GM06990 (cell line): ENCODE results near the gene HS3ST2.
"Not testable (repeated sequence)": the region's sequence is repeated elsewhere in the genome, so short reads cannot be mapped to it uniquely, and the experiment has no call there.

Experiments used
- DNase-seq: peaks from one replicate; pipeline ENCODE4 v3.0.0-alpha.2; 2011; ENCODE audit not compliant: insufficient read length; ENCODE audit errors: extremely low read depth
- H3K27me3 ChIP-seq: replicated peaks from 2 replicates; pipeline ENCODE4 v1.6.0; 2011; ENCODE audit warnings: low read length; ENCODE audit not compliant: control insufficient read depth, insufficient read depth
- H3K36me3 ChIP-seq: 2 replicates; pipeline ENCODE4 v1.5.1; 2011; ENCODE audit warnings: low read length; ENCODE audit not compliant: control insufficient read depth, insufficient read depth
- H3K4me3 ChIP-seq: replicated peaks from 2 replicates; pipeline ENCODE4 v1.5.1; 2011; ENCODE audit warnings: low read depth, mild to moderate bottlenecking, control low read depth, low read length
- CTCF ChIP-seq: IDR thresholded peaks from 2 replicates; pipeline ENCODE4 v1.5.1; 2011; ENCODE audit warnings: low read length, control low read depth, mild to moderate bottlenecking, inconsistent platforms; ENCODE audit not compliant: insufficient read depth, poor library complexity, severe bottlenecking

HS3ST2 gene

GRCh38 chr16:22933173-22933572, 119.2 kb downstream of the HS3ST2 start:
- no peak for TF ChIP-seq CTCF
- DNase-seq = no peak
- Histone ChIP-seq H3K27me3 (no peaks in the 10 kb centered on the region), H3K36me3 (no peaks in the 10 kb centered on the region), H3K4me3 (no peak overlapping the region)

GRCh38 chr16:22934786-22935185, 120.8 kb downstream of the HS3ST2 start:
- H3K27me3 ChIP-seq = no peaks in the 10 kb centered on the region
- no peak for DNase-seq
- no peaks in the 10 kb centered on the region for H3K36me3 ChIP-seq
- no peak overlapping the region for H3K4me3 ChIP-seq
- TF ChIP-seq CTCF = no peak

GRCh38 chr16:22937169-22937568, 123.2 kb downstream of the HS3ST2 start:
- H3K27me3 ChIP-seq = no peaks in the 10 kb centered on the region
- DNase-seq = no peak

GRCh38 chr16:22938647-22939046, 124.7 kb downstream of the HS3ST2 start:
- Histone ChIP-seq H3K36me3 (no peaks in the 10 kb centered on the region), H3K4me3 (no peak overlapping the region), H3K27me3 (no peaks in the 10 kb centered on the region)
- no peak for TF ChIP-seq CTCF
- DNase-seq = no peak

More at GRCh38 chr16:22937169-22937568, 123.2 kb downstream of the HS3ST2 start:
- TF ChIP-seq CTCF = no peak
- Histone ChIP-seq H3K4me3 (no peak overlapping the region), H3K36me3 (no peaks in the 10 kb centered on the region)

- not testable (repeated sequence) for H3K36me3 ChIP-seq, H3K27me3 ChIP-seq, H3K4me3 ChIP-seq, DNase-seq
These were observed 125.9 kb downstream of the HS3ST2 start for GRCh38 chr16:22939744-22940363.

GRCh38 chr16:22941970-22942501, 128.1 kb downstream of the HS3ST2 start:
- TF ChIP-seq CTCF = no peak
- Histone ChIP-seq H3K36me3 (no peaks in the 10 kb centered on the region), H3K27me3 (no peaks in the 10 kb centered on the region), H3K4me3 (no peak overlapping the region)
- DNase-seq = no peak
